ES-I3 (cell line): ENCODE results near the gene NME4.
"Not testable (repeated sequence)": the region's sequence is repeated elsewhere in the genome, so short reads cannot be mapped to it uniquely, and the experiment has no call there.

Experiments used
- H3K36me3 ChIP-seq: 2 replicates; pipeline ENCODE4 v1.6.1; 2013; ENCODE audit warnings: mild to moderate bottlenecking, low read length, control low read depth, moderate library complexity; ENCODE audit not compliant: insufficient read depth
- H3K4me1 ChIP-seq: 2 replicates; pipeline ENCODE4 v1.6.1; 2013; ENCODE audit warnings: mild to moderate bottlenecking, control low read depth, low read length; ENCODE audit not compliant: insufficient read depth
- H3K9ac ChIP-seq: 2 replicates; pipeline ENCODE4 v1.6.1; 2013; ENCODE audit warnings: low read depth, mild to moderate bottlenecking, low read length, moderate library complexity
- H3K9me3 ChIP-seq: 2 replicates; pipeline ENCODE4 v1.6.1; 2013; ENCODE audit warnings: mild to moderate bottlenecking, low read length, moderate library complexity; ENCODE audit not compliant: control insufficient read depth, insufficient read depth

NME4 gene

DNA sequence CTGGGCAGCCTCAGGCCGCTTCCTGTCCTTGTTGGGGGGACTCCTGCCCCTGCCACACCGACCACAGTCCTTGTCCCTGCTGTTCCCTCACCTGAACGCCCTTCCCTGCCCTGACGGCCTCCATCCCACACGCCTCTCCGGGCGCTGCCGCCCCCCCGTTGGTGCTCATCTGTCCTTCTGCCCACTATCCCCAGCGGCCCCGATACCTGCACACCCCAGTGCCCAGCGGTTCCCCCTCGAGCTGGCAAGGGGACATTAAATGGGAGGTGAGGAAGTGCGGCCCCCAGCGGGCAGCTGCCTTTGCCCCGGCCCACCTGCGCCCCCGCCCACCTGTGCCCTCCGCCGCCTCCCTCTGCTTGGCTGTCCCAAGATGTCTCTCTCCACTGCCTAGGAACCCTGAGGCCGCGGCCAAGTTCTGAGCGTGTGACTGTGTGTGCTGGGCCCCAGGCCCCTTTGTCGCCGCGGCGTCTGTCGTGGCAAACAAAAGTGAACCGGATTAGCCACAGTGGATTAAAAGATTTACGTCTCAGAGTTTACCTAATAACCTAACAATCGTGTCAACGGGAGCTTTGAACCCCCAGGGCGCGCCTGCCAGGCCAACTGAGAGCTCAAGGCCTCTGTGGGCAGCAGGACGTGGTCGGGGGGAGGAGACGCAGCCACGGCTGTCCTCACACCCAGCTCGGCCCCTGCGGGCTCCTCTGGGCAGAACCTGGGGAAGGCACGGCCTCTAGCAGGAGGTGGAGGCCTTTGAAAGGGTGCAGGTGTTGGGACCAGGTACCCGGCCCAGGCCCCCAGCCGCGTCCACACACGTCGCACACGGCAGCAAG lies 36.9 kb upstream of the NME4 start:
- H3K4me1 ChIP-seq: no peaks in the 10 kb centered on the region; the same call in 1 of the 2 replicates
- H3K9ac ChIP-seq: no peak overlapping the region
- no peaks in the 10 kb centered on the region for H3K36me3 ChIP-seq
- H3K9me3 ChIP-seq: no peaks in the 10 kb centered on the region

DNA sequence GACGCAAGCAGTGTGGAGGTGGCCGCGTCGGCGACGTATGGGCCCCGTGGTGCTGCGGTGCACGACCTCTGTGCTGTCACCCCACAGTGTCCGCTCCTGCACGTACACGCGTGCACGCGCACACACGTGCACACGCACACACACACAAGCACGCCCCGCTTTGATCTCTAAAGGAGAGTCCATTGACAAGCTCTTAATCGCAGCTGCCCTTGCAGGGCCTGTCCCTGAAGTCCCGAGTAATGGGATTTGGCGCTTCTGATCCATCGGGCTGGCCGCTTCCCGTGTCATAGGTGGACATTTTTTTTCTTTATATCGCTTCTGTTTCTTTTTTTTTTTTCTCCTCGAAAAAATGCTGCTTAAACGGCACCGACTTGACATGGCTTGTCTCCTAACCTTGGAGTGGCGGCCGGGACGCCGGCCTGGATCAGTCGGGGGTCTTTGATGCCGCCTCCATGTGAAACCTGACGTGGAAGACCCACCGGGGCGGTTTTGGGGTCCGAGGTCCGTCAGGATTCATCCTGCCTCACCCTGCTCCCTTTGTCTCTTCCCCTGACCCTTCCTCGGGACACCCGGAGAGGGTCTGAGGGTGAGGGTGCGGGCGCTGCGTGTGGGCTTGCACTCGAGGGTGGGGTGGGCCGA lies 36.2 kb upstream of the NME4 start:
- Histone ChIP-seq H3K9ac (no peak overlapping the region), H3K4me1 (no peaks in the 10 kb centered on the region; the same call in 1 of the 2 replicates), H3K9me3 (no peaks in the 10 kb centered on the region), H3K36me3 (no peaks in the 10 kb centered on the region)

DNA sequence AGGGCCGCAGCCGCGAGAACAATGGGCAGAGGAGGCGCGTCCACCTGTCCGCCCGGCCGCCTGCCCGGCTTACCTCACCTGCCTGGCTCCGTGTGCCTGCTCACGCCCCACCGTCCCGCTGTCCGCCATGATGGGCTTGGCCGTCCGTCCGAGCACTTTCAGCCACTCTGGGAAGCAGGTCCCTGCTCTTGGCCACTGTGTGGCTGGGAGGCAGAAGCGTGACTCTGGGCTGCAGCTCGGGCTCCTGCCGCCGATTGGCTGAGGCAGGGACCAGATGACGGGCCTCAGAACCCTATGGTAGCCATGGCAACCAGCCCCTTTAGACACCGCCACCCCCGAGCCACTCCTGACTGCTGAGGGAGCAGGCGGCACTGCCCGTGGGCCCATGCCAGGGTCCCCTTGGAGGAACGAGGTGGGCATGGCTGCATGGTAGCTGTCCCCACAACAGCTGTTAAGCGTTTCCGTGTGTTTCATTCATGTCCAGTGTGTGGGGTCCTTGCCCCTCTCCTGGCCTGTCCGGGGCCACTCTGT lies 35.6 kb upstream of the NME4 start:
- Histone ChIP-seq H3K9ac (no peak overlapping the region), H3K4me1 (no peaks in the 10 kb centered on the region; the same call in 1 of the 2 replicates), H3K36me3 (no peaks in the 10 kb centered on the region), H3K9me3 (no peaks in the 10 kb centered on the region)

- Histone ChIP-seq H3K36me3 (no peaks in the 10 kb centered on the region), H3K4me1 (no peaks in the 10 kb centered on the region; the same call in 1 of the 2 replicates), H3K9ac (no peak overlapping the region), H3K9me3 (no peaks in the 10 kb centered on the region)
These were observed 34.9 kb upstream of the NME4 start for GRCh38 chr16:361872-362701.

- H3K9me3 ChIP-seq, H3K4me1 ChIP-seq, H3K36me3 ChIP-seq, H3K9ac ChIP-seq: not testable (repeated sequence)
These were observed 34.3 kb upstream of the NME4 start for GRCh38 chr16:362702-362999.

- H3K9me3 ChIP-seq: no peaks in the 10 kb centered on the region
- 0 out of 2 replicates have a peak, but pooled peaks cover 7% of the 10 kb centered on the region for H3K36me3 ChIP-seq
- H3K9ac ChIP-seq: no peak overlapping the region
- H3K4me1 ChIP-seq: no peaks in the 10 kb centered on the region; the same call in 1 of the 2 replicates
These were observed 33.8 kb upstream of the NME4 start for GRCh38 chr16:363110-363765.

GRCh38 chr16:363766-364490 lies 33.1 kb upstream of the NME4 start:
- H3K9ac ChIP-seq: no peak overlapping the region
- no peaks in the 10 kb centered on the region for H3K9me3 ChIP-seq
- H3K36me3 ChIP-seq: 0 out of 2 replicates have a peak, but pooled peaks cover 13% of the 10 kb centered on the region
- no peaks in the 10 kb centered on the region; the same call in 1 of the 2 replicates for H3K4me1 ChIP-seq

GRCh38 chr16:364595-365491 lies 32.2 kb upstream of the NME4 start:
- 0 out of 2 replicates have a peak, but pooled peaks cover 13% of the 10 kb centered on the region for H3K36me3 ChIP-seq
- no peaks in the 10 kb centered on the region; the same call in 1 of the 2 replicates for H3K4me1 ChIP-seq
- no peak overlapping the region for H3K9ac ChIP-seq
- H3K9me3 ChIP-seq: no peaks in the 10 kb centered on the region

GRCh38 chr16:366476-366875 lies 30.5 kb upstream of the NME4 start:
- H3K36me3 ChIP-seq: 0 out of 2 replicates have a peak, but pooled peaks cover 13% of the 10 kb centered on the region
- no peak overlapping the region for H3K9ac ChIP-seq
- no peaks in the 10 kb centered on the region; the same call in 1 of the 2 replicates for H3K4me1 ChIP-seq
- no peaks in the 10 kb centered on the region for H3K9me3 ChIP-seq

GRCh38 chr16:367333-367903 lies 29.6 kb upstream of the NME4 start:
- no peaks in the 10 kb centered on the region for H3K9me3 ChIP-seq
- no peaks in the 10 kb centered on the region; the same call in 1 of the 2 replicates for H3K4me1 ChIP-seq
- H3K9ac ChIP-seq: no peak overlapping the region
- 0 out of 2 replicates have a peak, but pooled peaks cover 13% of the 10 kb centered on the region for H3K36me3 ChIP-seq

DNA sequence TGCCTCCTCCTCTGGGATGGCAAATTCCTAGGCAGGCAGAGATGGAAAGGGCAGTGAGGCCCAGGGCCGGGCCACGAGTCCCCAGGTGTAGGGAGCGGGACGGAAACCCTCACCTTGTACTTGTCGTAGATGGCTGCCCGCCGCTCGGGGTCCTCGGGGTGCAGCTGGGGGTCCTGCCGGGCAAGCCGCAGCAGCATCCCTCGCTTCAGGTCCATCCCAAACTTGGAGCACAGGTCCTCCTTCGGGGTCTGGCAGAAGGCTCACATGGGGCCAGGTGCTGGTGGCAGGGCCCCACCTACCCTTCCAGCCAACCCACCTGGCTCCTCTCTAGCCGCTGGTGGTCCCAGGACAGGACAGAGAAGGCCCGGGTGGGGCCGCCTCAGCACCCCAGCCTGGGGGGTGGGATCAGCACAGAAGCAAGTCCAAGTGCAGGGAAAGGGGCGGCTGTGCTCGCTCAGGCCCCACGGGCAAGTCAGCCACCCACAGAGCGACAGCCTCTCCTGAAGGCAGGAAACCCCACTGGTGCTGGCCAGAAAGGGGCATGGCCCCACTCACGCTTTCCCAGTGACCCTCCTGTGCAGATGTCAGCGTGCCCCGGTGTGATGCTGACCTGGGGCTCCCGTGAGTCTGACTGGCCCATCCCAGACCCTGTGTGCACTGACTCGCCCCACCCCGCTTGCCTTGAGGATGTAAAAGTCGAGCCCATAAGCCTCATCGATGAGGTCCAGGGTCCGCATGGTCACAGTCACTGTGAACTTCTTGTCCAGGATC lies 28.4 kb upstream of the NME4 start:
- H3K9me3 ChIP-seq: no peaks in the 10 kb centered on the region
- peaks cover 13% of the 10 kb centered on the region; the same call in 1 of the 2 replicates for H3K36me3 ChIP-seq
- no peak overlapping the region for H3K9ac ChIP-seq
- no peaks in the 10 kb centered on the region; the same call in 1 of the 2 replicates for H3K4me1 ChIP-seq
